T follicular helper cell (primary cell): Measurements from ENCODE around the gene TRANK1.

Source experiments
- DNase-seq: peaks from one replicate; pipeline ENCODE4 v3.0.0-alpha.2; 2020; ENCODE audit warnings: low read depth

Gene TRANK1

GRCh38 chr3:36800533-36801116 lies 144.2 kb downstream of the TRANK1 start:
- no peak for DNase-seq

GRCh38 chr3:36796881-36797280 lies 148.0 kb downstream of the TRANK1 start:
- DNase-seq, result no peak

GRCh38 chr3:36796161-36796560 lies 148.7 kb downstream of the TRANK1 start:
- no peak for DNase-seq

- DNase-seq, result no peak
Observed at GRCh38 chr3:36795622-36796021, 149.2 kb downstream of the TRANK1 start.

DNA sequence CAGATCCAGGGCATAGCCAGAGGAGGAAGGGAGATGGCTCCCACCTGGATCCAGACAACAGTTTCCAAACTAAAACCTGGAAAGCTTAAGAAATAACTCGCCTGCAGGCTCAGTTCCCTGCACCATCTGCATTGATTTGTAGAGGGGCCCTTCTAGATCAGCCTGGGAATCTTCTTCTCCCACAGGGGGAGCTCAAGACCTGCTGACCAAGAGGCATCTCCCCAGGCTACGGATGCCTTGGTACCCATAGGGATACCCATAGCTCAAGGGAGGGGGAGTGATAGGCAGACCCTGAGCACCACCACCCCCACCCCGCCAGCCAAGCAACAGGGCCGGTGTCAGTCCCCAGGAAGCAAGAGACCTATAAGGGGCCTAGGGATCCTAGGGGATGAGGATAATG lies 152.5 kb downstream of the TRANK1 start:
- DNase-seq, result no peak

DNA sequence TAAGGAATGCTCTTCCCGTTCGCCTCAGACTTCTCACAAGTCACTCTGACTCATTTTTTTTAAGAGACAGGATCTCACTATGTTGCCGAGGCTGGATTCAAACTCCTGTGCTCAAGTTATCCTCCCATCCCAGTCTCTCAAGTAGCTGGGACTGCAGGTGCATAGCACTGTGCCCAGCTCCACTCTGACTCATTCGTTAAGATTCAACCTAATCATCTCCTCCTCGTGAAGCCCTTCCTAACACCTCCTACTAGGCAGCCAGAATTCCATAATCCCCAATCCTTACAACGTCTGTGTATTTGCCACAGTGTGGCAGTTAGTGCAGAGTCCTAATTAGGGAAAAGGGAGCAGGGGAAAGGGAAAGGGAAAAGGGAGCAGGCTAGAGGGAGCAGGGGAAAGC lies 154.1 kb downstream of the TRANK1 start:
- DNase-seq, result no peak

GRCh38 chr3:36786921-36787890 lies 157.6 kb downstream of the TRANK1 start:
- DNase-seq, result no peak

DNA sequence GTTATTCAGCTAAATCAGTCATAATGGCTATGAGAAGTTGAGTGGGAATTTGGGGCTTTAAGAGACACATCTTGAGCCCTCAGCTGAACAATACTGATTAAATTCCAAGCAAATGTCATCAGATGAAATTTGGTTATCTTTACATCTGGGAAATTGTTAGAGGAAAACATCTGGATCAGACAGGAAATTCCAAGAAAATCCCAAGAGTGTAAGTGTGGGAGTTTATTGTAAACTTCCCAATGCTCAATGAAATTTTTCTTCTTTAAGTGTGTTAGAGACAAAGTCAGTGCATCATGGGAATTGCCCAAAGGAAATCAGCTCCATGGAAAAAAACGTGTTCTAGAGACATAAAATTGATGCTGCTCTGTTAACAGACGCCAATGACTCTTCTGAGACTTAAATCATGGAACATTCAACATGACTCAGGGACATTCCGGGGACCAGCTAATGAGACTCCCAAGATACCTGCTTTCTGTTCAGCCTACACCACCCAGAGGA lies 160.7 kb downstream of the TRANK1 start:
- no peak for DNase-seq

GRCh38 chr3:36777424-36778218 lies 167.2 kb downstream of the TRANK1 start:
- no peak for DNase-seq
